ENCODE data around the gene TGM2.
"Not testable (repeated sequence)": the region's sequence is repeated elsewhere in the genome, so short reads cannot be mapped to it uniquely, and the experiment has no call there.

The TGM2 gene

DNA sequence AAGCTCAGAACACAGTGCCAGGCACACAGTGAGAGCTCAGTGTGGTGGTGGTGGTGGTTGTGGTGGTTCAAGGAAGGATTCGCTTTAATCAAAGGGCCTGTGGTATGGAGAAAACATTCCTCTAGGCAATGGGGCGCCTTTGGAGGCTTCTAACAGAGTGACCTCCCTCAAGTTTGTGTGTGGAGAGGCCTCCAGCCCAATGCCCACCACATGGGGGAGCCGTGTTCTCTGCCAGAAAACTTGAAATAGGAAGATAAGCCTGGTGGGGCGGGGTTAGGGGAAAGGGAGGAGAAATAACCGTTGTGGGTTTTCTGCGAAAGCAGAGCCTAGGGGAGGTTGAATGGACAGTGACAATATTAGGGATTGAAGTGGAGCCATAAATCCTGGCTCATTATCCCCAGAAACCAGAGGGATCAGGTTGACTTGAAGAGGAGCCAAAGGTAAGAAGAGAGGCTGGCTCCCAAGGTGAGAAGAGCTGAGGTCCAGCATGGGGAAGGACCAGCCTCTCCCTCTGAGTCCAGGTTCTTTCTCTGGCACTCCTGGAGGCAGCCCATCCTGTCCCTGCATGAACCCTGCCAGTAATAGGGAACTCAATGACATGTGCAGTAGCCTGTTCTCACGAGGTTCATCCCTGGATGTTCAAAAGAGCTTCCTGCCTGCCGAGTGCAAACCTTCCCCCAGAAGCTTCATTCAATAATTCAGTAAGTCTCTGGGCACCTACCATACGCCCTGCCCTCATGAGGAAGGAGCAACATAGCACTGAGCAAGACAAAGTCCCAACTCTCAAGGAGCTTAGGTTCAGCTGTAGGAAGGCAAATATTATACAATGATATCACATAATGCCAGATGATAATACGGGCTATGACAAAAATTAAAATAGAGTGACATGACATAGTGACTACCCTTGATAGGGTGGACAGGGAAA is 51.4 kb downstream of the TGM2 start:
- no peak for DNase-seq (ENCODE audit: low spot score)

DNA sequence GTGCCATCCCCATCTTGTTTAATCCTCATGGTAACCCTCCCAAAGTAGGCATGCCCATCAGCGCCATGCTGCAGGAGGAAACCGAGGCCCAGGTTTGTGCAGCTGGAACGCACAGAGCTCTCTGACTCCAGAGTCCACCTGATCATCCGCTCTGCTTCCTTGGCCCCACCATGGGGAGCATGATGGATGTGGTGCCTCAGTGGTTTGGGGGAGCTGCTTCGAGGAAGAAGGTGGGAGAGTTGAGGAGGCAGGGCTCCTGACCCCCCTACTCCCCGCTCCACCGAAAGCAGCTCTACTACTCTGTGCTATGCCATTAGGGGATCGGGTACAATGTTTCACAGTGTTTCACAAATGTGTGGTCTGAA is 52.2 kb downstream of the TGM2 start:
- DNase-seq (ENCODE audit: low spot score) = no peak

DNA sequence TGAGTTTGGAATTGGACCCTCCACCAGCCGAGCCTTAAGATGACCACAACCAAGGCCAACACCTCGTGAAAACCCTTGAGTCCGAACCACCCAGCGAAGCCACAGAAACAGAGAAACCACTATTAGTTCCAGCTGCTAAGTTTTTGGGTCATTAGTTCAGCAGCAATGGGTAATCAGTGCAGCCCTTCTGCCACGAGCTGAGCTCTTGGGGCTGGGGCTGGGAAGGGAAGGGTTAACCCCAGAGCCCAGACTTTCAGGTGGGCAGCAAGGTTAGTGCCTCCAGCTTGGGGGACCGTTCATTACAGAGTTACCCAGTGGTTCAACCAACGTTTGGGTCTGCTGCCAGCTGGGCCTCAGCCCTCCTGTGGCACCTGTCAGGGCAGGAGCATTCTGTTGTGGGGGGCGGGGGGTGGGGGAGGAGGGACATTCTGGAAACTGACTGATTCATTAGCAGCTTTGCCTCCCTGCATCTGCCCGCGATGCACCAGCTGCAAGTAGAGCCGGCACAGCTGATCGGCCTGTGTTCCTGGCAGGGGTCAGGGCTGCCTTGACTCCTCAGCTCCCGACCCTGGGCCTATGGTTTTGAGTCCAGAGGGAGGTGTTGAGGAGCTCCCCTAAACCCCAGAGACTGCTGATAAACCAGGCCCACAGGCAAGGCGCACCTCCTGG is 52.7 kb downstream of the TGM2 start:
- no peak for DNase-seq (ENCODE audit: low spot score)

DNA sequence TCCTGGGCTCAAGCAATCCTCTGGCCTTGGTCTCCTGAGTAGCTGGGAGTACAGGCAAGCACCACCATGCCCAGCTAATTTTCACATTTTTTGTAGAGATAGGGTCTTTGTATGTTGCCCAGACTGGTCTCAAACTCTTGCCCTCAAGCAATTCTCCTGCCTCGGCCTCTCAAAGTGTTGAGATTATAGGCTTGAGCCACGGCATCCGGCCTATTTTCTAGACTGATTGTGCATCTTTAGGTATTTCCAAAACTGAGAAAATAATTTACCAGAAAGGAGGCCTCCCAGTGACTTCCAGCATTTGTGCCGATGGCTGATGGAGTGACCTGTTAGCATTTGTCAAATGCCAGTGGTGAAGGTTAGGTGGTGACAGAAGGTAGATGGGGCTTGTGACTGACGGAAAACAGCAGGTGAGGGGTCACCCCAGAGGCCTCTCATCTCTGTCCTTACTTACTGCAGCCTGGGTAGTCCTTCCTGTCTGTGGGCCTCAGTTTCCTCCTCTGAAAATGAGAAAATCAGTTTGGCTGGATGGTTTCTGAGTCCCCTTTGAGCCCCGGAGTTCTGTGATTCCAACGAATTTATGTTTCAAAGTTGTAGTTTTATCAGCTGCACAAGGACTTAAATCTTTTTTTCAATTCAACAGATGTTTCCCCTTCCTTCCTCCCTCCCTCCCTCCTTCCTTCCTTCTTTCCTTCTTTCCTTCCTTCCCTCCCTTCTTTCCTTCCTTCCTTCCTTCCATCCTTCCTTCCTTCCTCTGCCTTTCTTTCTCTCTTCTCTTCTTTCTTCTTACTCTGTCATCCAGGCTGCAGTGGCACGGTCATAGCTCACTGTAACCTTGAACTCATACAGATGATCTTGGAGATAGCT is 53.5 kb downstream of the TGM2 start:
- DNase-seq (ENCODE audit: low spot score) = no peak

DNA sequence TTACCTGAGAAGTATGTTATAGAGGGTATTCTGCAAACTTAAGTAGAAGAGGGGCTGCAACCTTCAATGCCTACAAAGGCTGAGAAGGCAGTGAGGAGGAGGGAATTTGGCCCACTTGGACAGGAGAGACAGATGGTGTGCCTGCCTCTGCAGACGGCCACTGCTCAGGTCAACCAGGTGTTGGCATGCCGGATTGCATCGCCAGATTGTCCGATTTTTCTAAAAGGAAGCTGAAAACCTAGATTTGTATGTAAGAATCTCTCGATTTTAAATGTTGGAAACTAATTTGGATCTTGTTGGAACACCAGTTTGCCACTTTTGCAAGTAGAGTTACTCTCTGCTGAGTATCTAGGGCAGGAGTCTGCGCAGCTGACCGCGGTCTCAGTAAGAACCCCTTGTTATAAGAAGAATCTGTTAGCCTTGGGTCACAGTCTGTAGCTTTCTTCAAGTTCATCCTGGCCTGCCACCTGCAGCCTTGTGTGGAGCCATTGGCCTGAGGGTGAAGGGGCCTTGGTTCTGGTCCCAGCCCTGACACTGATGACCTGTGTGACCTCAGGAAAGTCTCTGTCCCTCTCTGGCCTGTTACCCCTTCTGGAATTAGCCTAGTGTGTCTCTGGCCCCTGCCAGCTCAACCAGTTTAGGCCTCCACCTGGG is 54.4 kb downstream of the TGM2 start:
- no peak for DNase-seq (ENCODE audit: low spot score)

DNA sequence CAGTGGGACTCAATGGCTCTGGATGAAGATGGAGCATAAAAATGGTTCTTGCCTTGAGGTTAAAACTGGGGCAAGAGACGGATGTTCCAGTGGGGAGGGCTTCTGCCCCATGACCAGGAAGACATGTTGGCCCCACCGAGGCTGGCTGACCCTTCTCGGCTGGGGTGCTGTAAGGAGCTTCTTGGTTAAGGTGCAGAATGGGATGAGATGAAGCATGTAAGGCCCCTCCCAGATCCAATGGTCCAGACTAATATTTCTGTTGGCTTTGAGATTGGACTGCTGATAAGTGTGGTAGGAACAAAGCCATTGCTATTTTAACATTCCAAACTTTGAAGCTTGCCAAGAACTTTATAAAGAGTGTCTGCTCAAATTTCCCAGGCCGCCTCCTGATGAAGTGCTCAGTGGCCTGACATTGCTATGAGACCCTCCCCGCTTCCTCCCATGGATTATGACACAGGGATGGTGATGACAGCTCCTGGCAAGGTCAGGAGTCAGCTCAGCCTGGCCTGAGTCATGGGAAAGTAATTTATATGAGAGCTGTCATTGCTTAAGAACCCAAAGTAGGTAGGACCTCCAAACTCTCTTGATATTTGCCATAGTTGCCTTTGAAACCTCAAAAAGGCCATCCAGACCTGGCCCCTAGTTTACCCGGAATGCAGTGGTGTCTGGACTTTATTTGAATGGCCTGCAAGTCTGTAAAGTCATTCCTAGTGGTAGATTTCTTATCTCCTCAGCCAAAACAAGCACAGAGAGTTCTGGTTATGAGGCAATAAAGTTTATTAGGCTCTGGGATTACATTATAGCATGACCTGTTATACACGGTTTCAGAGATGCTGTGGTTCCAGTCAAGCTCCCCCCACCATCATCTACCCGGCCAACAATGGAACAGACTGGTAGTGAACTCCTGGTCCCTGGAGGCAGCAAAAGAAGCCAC is 55.2 kb downstream of the TGM2 start:
- DNase-seq (ENCODE audit: low spot score) = peak; percentile 81

DNA sequence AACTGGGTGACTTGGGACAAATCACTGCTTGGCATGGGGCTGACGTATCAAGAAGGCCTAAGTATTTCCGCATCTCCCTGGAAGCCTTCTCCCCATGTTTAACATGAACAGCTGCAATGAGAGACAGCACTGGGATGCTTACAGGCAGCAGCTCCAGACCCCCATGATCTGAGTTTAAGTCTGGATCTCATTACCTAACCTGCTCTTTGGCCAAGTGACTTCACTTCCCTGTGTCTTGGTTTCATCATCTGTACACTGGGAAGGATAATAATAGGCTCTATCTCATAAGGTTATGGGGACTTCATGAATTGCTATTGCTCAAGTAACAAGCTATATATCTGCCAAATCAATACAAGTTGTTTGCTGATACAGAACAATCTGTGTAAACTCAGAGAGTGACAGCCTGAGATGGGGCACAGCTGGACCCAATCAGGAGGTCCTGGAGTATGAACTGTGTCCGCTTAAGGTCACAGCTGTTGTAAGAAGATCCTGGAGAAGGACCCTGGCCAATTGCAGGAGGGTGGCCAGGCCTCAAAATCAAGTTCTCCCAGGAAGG is 56.0 kb downstream of the TGM2 start:
- DNase-seq (ENCODE audit: low spot score) = no peak

DNA sequence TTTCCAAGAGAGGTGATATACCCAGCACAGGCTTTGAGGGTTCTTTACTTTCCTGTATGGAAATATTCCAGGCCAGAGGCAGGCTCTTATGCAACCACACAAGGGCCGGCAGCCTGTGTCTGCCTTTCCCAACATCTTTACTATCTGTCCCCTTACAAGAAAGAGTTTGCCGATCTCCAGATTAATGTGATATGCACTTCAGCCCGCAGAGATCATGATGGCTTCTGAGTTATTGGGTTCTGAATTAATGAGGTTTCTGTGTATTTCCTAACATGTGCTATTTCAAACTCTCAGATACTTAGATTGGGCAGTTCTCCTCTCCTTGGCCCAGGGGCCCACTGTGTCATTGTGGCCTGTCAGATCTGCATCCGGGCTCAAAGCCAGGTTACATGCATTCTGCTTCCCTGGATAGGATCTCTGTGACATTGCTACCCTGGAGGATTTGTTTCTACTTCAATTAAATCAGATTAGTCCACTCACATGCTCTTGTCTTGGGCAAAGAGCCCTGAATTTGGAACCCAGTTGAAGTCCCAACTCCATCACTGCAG is 56.6 kb downstream of the TGM2 start:
- DNase-seq (ENCODE audit: low spot score) = no peak

DNA sequence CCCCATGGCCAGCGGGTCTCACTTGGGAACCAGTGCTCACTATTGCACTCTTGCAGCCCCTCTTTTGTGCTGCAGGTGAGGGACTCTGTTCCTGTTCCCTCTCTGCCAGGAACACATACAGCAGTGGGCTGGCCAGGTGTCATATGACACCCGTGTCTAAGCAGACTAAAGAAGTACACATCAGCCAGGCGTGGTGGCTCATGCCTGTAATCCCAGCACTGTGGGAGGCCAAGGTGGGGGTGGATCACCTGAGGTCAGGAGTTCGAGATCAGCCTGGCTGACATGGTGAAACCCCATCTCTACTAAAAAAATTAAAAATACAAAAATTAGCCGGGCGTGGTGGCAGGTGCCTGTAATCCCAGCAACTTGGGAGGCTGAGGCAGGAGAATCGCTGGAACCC is 57.2 kb downstream of the TGM2 start:
- not testable (repeated sequence) for DNase-seq (ENCODE audit: low spot score)

DNA sequence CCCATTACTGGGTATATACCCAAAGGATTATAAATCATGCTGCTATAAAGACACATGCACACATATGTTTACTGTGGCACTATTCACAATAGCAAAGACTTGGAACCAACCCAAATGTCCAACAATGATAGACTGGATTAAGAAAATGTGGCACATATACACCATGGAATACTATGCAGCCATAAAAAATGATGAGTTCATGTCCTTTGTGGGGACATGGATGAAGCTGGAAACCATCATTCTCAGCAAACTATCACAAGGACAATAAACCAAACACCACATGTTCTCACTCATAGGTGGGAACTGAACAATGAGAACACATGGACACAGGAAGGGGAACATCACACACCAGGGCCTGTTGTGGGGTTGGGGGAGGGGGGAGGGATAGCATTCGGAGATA is 57.7 kb downstream of the TGM2 start:
- DNase-seq (ENCODE audit: low spot score) = not testable (repeated sequence)

DNA sequence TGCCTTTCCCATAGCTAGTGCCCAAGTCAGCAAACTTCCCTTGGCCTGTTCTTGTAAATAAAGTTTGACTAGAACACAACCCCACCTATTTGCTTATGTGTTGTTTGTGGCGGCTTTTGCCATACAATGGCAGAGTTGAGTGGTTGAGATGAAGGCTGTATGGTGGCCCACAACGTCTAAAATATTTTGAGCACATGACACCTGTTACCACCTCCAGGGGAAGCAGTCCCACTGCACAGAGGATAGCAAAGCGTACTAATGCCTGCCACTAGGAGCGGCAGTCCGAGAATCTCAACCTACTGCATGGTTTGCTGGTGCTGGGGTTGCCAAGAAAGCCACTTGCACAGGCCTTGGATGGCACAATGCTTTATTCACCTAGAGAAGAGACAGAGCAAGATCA is 58.6 kb downstream of the TGM2 start:
- no peak for DNase-seq (ENCODE audit: low spot score)

DNA sequence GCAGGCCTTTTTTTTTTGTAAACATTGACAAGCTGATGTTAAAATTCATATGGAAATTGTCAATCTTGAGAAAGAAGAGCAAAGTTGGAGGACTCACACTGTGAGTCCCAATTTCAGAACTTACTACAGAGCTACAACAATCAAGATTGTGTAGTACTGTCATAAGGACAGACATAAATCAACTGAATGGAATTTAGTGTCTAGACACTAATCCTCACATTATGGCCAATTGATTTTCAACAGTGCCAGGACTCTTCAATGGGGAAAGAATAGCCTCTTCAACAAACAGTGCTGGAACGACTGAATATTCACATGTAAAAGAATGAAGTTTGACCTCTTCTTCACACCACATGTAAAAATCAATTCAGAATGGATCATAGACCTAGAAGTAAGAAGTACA is 60.8 kb downstream of the TGM2 start:
- no peak for DNase-seq (ENCODE audit: low spot score)

DNA sequence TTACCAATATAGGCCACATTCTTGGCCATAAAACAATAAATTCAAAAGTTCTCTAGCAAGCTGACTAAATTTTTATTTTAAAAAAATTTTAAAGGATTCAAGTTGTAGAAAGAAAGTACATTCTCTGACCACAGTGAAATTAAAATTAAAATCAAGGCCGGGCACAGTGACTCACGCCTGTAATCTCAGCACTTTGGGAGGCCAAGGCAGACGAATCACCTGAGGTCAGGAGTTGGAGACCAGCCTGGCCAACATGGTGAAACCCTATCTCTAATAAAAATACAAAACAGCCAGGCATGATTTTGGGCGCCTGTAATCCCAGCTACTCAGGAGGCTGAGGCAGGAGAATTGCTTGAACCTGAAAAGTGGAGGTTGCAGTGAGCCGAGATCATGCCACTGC is 62.9 kb downstream of the TGM2 start:
- not testable (repeated sequence) for DNase-seq (ENCODE audit: low spot score)

DNA sequence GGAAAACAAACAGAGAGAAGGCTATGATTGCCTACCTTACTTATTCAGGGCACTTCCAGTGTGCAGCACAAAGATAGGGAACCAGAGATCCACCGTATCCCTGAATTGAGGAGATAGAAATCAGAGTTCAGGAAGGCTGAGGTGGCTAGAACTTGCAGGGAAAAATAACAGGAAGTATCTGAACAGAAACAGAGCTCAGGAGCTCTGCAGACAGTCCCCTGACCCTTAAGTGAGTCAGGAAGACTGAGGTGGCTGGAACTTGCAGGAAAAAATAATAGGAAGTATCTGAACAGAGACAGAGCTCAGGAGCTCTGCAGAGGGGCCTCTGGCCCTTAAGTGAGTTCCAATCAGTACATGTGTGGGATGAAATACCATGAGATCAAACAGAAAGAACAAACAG is 66.1 kb downstream of the TGM2 start:
- no peak for DNase-seq (ENCODE audit: low spot score)

DNA sequence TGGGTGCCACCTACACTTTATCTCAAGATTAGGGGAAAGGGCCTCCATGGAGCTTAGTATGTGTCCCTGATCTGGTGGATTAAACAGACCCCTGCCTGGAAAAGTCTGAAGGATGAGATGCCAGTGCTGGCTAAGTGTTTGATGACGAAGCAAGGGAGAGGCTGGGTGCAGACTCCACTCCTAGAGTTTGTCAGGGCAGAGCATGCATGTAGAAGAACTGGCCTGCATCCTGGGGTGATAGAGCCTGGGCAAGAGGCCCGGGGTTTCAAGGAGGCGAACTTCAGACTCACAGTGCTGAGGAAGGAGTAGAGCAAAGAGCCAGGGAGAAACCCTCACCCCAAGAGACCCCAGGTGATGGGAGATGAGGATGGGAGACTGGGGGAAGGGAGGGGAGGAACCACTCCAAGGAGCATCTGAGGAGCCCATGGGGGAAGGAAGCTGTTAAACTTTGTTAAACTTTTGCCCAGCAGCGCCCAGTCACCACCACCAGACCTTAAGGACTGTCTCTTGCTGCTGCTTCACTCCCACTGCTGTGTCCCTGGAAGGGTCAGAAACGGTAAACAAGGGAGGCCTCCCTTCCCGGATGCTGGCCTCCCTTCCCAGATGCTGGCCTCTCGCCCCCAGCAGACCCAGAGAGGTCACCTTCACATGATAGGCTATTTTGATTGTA is 69.9 kb downstream of the TGM2 start:
- DNase-seq (ENCODE audit: low spot score) = no peak

DNA sequence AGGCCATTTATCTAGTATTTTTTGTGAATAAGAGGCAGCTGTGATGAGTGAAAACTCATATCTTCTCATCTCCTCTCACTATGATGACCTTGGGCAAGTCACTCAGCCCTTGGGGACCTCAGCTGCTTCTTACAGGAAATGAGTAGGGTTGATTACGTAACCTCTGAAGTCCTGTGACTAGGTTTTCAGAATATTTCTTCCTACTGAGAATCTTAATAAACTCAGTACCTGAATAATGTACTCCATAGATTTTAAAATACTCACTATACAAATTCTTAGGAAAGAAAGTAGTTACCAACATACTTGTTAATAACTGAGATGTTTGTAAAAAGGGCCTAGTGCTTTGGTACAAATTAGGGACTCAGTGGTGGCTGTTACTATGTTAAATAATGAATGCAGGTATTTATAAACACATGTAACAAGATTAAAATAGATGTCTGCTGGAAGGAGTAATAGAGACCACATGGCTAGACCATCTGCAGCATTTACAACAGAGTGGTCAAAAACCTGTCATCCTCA is 70.6 kb downstream of the TGM2 start:
- DNase-seq (ENCODE audit: low spot score) = peak; percentile 95

DNA sequence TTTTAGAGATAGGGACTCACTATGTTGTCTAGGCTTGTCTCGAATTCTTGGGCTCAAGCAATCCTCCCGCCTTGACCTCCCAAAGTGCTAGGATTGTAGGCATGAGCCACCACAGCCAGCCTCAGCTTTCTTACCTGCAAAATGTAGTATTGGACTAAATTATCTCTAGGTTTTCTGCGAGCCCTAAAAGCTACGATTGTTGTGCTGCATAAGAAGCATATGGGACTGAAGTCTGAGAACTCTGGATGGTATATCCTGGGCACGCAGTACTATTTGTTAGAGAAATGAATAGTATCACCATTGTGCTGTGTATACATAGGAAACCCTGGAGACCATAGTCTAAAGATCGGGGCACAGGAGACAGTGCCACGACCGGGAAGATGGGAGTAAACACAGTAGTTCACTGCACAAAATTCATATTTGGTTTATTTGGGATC is 71.4 kb downstream of the TGM2 start:
- no peak for DNase-seq (ENCODE audit: low spot score)

DNA sequence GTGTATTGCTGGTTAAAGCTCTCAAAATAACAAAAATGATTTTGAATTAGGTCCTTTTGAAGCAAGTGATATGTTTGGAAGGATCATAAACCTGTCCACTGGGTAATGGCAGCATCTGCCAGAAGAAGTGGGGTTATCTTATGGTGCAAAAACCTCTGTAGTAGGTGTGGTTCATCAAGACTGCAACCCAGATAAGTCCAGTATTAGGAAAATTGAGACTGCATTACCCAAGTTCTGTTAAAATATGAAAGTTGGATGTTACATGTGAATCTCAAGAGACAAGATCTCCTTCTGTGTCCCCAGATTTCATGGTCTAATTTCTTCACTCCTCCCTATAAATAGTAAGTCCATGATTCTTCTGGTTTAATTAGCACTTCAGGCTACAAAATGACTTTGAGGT is 72.2 kb downstream of the TGM2 start:
- DNase-seq (ENCODE audit: low spot score) = no peak

DNA sequence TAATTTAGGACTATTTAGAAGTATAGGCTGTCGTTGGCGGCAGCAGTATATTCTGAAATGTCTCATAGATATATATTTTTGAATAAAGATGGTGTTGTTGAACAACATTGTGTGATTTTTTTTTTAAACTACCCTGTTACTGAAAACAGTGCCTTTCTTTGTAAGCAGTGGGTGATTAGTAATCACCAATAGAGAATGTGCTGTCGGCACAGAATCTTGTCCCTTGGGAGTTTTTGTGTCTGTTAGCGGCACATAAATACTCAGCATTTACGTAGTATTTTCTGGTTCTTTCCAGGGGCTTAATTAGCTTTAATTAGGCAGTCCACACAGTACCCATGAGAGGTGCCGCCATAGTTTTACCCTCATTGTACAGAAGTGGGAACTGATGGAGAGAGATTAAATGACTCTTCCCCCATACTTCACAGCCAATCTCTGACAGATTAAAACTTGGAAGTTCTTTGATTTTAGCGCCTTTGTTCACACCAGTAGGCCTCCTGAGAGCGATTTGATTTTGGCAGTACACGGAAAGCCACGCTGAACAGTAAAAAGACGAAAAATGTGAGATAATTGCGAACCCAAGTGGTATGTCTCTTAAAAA is 72.7 kb downstream of the TGM2 start:
- DNase-seq (ENCODE audit: low spot score) = no peak
